Esophagus squamous epithelium (tissue), 4 donors: Measurements from ENCODE around the gene R3HCC1L.

ENCODE experiments used
- POLR2A ChIP-seq, 4 donors: fragments of 450-650 bp; IDR thresholded peaks; one replicate each; pipeline ENCODE4 v1.6.1; 2017; ENCODE audit warnings: antibody characterized with exemption in 4 of 4, mild to moderate bottlenecking in 4 of 4, moderate library complexity in 3 of 4
- TF ChIP-seq, protein P1 (sequence below), 6 experiments: fragments of 450-650 bp in 4 of 6; fragments of 200-600 bp in 2 of 6; sonication (generic) in 2 of 6; IDR thresholded peaks; one replicate each; pipeline ENCODE4 v1.5.1; 2016 to 2019; ENCODE audit warnings: antibody characterized with exemption in 6 of 6, mild to moderate bottlenecking in 4 of 6, moderate library complexity in 4 of 6

DNA sequence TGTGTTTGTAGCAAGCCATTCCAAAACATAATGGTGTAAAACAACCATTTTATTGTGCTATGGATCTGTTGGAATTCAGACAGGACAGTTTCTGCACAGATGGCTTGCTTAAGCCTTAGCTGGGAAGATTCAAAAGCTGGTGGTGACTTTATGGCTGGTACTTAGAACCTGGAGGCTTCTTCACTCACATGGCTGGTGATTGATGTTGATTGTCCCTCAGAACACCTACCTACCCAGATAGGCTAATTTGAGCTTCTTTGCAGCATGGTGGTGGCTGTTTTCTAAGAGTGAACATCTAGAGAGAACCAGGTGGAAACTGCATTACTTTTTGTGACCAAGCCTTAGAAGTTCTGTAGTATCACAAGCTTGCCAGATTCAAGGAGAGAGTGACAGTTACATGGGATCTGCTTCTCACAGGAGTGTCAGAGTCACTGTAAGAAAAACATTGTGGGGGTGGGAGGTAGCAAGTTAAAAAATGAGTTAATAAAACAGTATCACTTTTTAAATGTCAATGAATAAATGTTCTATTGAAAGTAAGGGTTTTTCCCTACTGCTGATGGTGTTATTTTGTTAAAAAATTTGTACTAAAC lies 7.1 kb downstream of the R3HCC1L start:
- TF ChIP-seq, protein P1, sequence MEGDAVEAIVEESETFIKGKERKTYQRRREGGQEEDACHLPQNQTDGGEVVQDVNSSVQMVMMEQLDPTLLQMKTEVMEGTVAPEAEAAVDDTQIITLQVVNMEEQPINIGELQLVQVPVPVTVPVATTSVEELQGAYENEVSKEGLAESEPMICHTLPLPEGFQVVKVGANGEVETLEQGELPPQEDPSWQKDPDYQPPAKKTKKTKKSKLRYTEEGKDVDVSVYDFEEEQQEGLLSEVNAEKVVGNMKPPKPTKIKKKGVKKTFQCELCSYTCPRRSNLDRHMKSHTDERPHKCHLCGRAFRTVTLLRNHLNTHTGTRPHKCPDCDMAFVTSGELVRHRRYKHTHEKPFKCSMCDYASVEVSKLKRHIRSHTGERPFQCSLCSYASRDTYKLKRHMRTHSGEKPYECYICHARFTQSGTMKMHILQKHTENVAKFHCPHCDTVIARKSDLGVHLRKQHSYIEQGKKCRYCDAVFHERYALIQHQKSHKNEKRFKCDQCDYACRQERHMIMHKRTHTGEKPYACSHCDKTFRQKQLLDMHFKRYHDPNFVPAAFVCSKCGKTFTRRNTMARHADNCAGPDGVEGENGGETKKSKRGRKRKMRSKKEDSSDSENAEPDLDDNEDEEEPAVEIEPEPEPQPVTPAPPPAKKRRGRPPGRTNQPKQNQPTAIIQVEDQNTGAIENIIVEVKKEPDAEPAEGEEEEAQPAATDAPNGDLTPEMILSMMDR (IDR thresholded peaks at IDR 0.05): no peak
- TF ChIP-seq POLR2A (IDR thresholded peaks at IDR 0.05): no peak
